ENCODE results near the gene FRK. TPM values are rescaled to one million over a fixed set of nuclear protein-coding genes. Genes with fewer than 3 reads are reported as not detected.

Gene FRK
- polyA plus RNA-seq, 10 donors: 0.39 to 0.84 (median 0.64) TPM

DNA sequence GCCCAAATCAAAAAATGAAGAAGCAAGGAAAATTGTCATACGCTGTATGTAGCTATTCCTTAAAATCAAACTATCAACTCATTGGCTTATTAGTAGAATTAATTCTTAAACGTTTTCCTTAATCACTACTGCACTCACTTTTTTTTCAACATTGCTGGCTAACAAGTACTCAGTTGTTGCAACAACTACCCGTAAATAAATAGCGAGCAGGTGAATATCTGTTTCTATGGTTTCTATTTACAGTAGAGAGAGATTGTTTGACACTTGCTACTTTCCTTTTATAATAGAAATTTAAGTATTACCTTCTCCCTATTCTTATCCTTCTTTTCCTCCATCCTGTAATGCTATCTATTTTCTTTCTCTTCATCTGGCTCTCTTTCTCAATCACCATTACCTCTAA, 25.1 kb downstream of the FRK start:
- DNase-seq: no peak

DNA sequence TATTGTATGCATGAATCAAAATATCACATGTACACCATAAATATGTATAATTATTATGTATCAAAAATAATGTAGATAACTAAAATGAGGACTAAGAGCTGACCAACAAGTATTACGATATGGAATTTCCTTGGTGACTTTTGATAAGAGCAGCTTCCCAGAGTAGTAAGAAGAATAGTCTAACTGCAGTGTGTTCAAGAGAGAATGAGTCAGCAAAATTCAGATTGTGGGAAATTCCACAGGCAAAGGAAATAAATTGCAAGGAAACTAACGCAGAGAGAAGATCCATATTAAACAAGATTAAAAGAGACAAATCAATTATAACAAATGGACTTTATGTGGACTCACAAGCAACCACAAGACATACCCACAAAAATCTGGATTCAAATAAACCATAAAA, 26.4 kb downstream of the FRK start:
- no peak for DNase-seq

DNA sequence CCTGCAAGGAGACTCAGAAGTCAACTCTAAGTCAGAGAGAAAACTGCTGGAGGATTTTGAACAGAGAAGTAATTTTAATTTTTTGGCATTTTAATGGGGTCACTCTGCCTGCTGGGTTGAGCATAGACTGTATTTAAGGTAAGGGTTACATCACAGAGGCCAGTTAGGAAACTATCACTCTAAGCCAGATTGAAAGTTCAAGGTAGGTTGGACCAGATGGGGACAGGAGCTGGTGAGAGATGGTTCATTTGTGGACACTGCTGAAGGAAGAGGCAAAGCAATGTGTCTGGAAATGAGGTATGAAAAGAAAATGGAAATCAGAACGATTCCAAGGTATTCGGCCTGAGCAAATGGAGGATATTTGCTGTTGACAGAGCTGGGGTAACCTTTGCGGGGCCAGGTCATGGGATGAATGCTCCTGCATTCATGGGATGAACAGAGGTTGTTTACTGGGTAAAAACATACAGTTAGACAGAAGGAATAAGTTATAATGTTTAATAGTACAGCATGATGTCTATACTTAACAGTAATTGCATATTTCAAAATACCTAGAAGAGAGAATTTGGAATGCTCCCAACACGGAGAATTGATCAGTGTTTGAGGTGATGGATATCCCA, 26.9 kb downstream of the FRK start:
- DNase-seq: no peak

DNA sequence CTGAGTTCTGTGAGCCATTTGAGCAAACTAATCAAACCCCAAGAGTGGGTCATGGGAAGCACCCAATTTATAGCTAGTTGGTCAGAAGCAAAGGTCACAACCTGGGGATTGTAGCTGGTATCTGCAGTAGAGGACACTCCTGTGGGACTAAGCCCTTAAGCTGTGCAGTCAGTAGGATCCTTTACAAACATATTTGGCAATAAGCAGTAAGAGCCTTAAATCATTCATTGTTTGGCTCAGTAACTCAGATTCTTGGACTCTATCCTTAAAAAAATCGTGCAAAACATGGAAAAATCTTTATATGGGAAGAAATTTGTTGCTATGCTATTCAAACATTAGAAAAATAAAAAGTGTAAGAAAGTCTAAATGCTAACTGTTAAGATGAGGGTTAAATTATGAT, 29.9 kb downstream of the FRK start:
- DNase-seq: peak; percentile 64 to 87 (median 70)

DNA sequence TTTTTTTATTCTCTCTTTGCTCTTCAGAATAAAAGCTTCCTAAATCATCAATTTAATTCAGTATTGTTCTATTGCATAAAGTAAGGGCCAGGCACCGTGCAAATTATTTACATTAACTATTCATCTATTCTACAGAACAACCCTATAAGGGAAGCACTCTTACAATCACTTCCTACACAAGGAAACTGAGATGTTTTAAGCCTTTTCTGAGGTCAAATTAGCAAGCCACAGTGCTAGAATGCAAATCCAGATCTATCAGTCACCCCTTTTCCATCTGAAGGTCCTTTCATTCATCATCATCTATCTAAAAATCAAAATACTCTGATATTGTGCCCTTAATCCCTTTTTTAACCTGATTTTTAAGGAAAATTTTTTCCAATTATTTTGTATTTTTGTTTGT, 31.2 kb downstream of the FRK start:
- no peak for DNase-seq

DNA sequence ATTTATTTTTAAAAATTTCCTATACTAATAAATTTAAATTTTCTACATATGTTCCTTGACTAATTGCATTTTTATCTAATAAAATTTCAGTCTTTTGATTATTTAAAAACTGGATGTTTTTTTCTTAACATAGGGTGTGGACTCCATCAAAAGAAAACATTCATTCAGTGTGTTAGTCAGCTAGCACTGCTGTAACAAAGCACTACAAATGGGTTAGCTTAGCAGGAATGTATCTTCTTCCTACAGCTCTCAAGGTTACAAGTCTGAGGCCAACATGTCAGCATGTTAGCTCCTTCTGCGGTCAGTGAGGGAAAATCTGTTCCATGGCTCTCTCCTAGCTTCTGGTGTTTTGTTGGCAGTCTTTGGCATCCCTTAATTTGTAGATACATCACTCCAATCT, 32.5 kb downstream of the FRK start:
- no peak for DNase-seq

DNA sequence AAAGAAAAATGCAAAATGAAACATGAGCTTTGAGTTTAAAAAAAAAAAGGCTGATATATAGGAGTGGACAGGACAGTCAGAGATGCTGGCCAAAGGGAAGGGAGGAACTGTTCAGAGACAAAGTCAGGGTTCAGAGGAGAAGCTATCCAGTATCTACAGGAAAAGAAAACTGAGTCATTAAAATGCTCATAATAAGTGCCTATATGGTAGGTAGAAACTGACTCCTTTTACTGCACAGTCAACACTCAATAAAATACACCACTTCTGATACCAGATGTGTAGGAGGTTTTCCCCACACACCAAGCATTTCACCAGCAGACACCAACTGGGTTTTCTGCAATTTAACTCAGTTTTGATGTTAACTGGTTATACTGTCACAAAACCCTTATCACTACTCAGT, 32.9 kb downstream of the FRK start:
- no peak for DNase-seq

DNA sequence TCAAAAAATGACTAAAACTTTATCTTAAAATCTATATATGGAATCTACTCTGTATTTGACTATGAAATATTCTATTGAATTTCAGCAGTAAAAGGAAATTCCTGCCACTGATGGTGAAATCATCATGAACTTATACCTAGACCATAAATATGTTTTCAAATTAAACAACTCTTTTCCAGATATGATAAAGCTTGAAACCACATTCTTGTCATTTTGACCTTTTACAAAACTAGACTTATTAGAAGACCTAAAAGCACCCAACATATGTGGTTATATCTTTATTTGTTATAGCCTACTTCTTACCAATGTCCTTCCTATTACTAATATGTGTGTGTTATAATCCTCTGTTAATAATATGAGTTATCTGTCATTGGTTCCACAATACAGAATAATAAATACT, 35.3 kb downstream of the FRK start:
- no peak for DNase-seq

DNA sequence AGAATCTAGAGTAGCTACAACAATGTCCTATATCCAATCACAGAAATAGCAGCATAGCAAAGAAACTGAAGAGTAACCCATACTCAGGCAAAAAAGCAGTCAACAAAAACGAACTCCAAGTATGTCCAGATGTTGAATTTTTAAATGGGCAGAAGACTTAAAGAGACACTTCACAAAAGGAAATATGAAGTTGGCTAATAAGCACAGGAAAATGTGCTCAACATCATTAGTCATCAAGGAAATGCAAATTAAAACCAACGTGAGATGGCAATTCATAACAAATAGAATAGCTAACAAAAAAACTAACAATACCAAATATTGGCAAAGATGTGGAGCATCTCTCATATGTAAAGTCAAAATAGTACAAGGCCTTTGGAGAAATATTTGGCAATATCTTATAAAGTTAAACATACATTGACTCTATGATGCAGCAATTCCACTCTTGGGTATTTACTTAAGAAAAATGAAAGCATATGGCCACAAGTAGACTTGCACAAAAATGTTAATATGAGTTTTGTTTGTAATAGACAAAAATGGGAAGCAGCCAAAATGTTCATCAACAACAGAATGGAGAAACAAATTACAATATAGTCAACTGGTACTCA, 37.7 kb downstream of the FRK start:
- DNase-seq: peak in 1 of 3 donors; percentile 64

DNA sequence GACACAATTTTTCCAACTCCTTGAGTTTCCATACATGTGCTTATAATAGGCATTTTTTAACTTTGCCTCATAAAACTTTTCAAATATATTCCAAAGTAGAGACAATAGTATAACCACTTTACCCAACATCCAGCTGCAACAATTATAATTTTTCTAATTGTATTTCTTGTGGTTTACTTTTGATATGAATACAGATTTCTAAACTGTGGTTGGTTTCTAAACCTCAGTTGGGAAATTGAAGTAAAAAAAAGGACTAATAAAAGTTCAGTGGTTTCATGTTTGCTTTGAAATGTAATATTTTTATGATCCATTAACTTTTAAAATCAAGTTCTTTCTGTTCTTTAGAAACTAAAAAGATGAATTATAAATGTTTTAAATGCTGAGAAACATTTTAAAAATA, 40.0 kb downstream of the FRK start:
- DNase-seq: no peak

DNA sequence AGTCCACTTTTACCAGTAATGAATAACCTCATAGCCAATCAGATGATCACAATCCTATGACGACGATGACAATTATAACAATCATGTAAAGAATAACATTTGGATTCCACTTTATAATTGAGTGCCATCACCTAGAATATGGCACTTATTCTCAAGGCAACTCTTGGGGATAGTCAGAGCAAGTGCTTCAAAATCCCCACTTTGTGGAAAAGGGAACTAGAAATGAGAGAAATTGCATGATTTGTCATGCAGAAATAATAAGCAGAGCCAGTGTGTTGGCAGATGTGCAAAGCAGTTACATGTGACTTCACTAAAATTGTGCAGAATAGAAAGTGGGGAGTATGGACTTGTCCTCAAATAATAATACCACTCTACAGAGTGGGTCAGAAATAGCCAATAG, 41.3 kb downstream of the FRK start:
- no peak for DNase-seq

DNA sequence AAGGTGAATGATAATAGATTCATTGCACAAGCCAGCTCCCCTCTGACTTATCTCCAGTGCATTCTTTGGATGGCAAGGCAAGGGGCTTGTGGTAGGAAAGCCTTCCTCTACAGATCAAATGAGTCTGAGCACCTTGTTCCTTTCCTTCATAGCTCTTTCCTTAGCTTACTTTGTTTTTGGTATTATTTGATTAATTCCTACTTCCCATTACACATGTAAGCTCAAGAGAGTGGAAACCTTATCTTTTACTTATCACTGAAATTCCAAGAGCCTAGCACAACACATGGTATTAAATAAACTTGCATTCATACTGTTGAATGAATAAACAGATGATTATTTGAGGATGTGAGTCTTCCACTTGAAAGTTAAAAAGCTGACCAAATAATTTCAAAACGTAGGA, 41.7 kb downstream of the FRK start:
- DNase-seq: no peak

DNA sequence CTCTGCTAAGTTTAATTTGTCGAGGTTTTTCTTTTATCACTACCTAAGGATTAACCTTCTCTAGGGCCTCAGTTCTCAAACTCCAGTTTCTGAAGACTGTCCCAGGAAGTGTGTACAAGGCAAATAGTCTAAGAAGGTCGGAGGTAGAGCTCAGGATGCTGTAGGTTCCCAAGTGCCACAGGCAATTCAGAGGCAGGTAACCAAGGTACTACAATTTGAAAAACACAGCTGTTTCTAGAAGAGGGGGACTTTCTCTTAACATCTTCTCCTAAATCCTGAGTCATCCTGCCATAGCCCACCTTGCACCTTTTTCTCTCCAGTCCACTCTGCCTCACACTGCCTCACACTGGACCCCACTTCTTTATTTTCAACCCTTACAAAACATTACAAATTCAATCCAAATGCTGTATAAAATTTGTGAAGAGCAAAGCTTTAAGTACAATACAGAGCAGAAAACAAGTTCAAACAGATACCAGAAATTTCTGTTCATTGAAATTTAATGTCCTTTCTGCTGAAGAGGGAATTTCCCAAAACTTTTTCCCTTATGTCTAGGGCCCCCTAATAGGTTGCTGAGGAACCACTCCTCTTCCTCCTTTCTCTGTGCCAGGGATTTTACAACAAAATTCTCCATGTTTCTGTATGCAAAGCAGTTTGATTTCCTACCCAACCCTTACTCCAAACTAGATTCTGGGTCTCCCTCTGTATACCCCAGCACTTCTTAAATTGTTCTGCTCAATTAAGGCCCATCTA, 43.0 kb downstream of the FRK start:
- peak in 1 of 3 donors; percentile 26 for DNase-seq

DNA sequence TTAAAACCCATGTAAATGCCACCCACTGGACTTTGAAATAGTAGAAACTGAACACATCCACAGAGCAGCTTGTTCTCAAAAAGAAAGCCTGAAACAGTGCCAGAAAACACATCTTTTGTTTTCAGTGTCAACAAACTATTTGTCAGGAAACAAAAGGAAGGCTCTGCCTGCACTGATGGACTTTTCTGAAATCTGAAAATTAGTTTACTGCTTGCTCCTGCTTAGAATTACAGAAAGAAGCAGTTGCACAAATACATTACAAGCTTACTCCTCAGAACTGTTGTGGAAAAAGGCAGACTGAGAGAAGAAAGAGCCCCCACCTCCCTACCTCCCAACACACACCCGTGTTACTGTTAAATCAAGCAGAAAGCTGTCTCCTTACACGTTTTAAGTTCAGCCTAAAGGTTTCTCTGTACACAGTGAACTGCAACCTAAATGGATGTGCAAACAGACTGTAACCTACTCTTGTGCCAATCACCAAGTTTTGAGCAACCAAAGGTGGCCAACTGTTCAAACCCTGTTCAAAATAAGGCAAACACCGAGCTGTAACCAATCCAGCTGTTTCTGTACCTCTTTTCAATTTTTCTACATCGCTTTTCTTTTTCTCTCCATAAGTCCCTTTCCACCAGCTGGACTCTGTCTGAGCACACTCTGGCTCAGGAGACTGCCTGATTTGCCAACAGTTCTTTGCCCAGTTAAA, 43.7 kb downstream of the FRK start:
- DNase-seq: peak in 1 of 3 donors; percentile 52

DNA sequence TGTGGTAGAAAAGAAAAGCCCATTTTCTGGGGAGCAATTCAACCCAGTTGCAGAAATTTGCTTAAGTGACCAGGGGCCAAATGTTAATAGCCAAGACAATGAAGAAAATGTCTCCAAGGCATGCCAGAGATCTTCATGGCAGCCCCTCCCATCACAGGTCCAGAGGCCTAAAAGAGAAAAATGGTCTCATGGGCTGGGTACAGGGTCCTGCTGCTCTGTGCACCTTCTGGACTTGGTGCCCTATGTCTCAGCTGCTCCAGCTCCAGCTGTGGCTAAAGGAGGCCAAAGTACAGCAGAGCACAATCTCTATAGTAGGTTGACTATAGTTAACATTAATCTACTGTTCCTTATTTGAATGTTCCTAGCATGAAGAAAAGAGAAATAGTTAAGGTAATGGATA, 44.7 kb downstream of the FRK start:
- no peak for DNase-seq

DNA sequence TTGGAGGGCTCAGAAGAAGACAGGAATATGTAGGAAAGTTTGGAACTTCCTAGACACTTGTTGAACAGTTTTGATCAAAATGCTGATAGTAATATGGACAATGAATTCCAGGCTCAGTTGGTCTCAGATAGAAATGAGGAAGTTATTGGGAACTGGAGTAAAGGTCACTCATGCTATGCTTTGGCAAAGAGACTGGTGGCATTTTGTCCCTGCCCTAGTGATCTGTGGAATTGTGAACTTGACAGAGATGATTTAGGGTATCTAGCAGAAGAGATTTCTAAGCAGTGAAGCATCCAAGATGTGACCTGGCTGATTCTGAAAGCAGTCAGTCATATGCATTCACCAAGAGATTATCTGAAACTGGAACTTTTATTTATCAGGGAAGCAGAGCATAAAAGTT, 45.1 kb downstream of the FRK start:
- DNase-seq: no peak

DNA sequence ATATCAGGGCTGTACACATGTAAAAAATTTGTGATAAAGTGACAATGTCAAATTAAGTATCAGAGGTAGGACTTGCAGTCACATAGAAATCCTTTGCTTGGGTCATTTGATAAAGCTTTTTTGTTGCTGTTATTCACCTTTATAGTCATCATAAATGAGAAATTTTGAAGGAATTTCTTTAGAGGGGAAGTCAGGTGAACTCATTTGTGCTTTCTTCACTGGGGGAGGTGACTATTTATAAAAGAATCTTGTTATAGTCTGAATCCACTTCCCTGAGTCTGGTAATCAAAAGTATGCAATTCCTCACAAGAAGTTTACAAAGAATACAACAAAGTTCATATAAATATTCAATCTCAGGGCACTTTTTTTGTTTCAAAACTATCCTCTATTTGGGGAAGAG, 47.7 kb downstream of the FRK start:
- no peak for DNase-seq

DNA sequence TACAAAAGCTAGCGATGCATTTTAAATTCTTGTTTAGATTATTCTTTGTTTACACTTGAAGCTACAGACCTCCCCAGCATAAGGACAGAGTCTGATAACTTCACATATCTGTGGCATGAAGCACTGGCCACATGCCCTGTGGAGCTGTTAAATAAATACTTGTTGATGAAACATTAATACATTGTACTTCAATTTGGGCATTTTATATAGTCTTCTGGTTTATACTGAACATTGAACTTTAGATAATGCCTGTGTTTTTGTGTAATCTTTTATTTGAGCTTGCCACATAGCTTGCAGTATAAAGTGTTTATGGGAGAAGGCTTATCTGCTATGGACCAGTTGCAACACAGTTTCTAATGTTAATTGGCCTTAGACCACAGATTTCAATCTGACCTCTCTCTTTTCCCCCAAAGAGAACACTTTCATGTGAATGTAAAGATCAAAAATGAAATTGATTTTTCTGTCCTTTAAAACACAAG, 48.2 kb downstream of the FRK start:
- no peak for DNase-seq

DNA sequence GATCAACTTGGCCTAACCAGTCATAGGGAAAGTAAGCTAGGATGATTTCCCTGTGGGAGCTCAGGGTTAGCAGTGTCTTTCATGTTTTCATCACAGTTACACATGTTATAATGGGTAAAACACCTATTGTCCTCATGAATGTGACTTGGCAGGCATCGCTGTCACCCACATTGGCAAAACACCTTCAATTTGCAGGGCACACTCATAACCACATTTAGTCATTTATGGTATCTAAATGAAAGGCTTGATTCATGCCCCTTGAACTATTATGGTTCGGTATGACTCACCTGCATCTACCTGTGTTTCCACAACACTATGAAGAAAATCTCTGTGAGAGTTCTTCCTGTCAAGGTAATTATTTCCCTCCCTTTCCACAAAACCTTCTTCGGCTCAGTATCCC, 49.2 kb downstream of the FRK start:
- DNase-seq: no peak

DNA sequence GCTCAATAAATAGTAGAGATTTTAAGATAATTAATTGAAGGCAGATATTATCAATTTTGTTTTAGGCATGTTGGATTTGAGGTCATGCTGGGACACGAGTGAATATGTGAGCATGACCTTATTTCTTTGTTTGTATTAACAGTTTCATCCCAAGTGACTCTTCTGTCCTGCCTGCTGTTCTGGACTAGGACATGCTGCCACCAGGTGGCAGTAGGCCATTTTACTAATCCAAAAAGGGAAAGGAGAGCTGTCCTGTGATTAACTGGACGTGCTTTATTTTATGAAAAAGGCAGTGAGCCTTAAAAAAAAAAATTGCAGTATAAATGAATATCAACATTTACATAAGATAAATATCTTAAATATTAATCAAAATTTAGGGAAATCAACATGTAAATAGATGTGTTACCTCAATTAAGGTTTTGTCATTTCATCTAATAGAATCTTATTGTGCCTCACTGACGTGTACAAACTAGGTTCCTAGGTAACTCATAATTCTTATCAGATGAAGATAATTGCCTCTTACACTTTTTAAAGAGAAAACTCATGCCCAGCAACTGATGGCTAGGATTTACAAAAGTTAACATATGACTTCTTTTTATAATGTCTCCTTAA, 49.8 kb downstream of the FRK start:
- peak; percentile 64 to 85 (median 79) for DNase-seq

DNA sequence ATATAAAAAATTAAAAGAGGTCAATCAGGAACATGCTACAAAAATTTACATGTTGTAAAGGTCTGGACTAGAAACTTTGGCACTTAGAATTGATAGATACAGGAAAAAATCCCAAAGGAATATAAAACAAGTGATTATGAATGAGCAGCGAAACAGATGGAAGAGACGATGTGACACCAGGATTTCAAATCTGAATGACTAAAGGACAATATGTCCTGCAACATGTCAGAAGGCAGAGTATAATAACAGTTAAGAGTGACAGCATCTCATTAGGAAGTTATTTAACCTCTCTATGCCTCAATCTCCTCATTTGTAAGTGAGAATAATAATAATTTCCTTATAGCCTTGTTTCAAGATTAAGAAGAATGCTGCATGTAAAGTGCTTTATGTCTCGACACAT, 50.3 kb downstream of the FRK start:
- no peak for DNase-seq

All from muscle of back (tissue), 11 donors.